GM12864 (cell line): ENCODE results near the gene KMT2E.
A peak's percentile ranks its signal among the peaks of the same experiment; 100 is the strongest.

Experiments
- DNase-seq: peaks from one replicate; pipeline ENCODE4 v3.0.0-alpha.2; 2011; ENCODE audit warnings: low read depth
- H3K4me3 ChIP-seq: 2 replicates; pipeline ENCODE4 v1.5.1; 2011; ENCODE audit warnings: mild to moderate bottlenecking, low read depth, low read length, control low read depth
- CTCF ChIP-seq: IDR thresholded peaks from 2 replicates; pipeline ENCODE4 v1.5.1; 2011; ENCODE audit warnings: low read depth, mild to moderate bottlenecking, moderate library complexity, low read length, control low read depth, inconsistent platforms; ENCODE audit errors: missing control alignments

KMT2E gene

GRCh38 chr7:105015390-105015965 is 1.5 kb downstream of the KMT2E start:
- no peak for TF ChIP-seq CTCF
- peak overlapping the region; percentile 98 for H3K4me3 ChIP-seq
- no peak for DNase-seq

GRCh38 chr7:105016068-105016708 is 2.2 kb downstream of the KMT2E start:
- peak overlapping the region; percentile 98 for H3K4me3 ChIP-seq
- no peak for DNase-seq
- no peak for TF ChIP-seq CTCF

- no peak for DNase-seq
- TF ChIP-seq CTCF, result no peak
- peak overlapping the region; percentile 98 for H3K4me3 ChIP-seq
These were observed 3.0 kb downstream of the KMT2E start for GRCh38 chr7:105016709-105017656.

GRCh38 chr7:105017657-105018365 is 3.8 kb downstream of the KMT2E start:
- peak overlapping the region; percentile 98 for H3K4me3 ChIP-seq
- no peak for TF ChIP-seq CTCF
- no peak for DNase-seq

GRCh38 chr7:105019269-105019668 is 5.3 kb downstream of the KMT2E start:
- DNase-seq, result no peak
- TF ChIP-seq CTCF, result no peak
- peak overlapping the region; percentile 41; the same call in 1 of the 2 replicates for H3K4me3 ChIP-seq

DNA sequence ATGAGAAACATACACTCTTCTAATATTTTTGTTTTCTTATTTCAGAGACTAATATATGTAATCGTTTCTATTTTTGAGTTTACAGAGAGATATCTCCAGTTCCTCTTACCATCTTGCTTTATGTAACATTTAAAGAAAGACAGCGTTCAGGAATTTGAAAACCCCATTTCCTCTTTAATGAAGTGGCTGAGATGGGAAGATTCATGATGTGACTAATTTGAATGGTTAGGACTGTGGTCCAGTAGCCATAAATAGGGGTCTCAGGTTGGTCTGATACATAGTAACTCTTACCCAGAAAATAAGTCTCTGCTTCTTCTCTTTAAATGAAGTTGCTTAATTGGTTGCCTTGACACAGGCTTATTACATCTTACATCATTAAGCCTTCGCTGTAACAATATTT is 6.9 kb downstream of the KMT2E start:
- no peak for TF ChIP-seq CTCF
- DNase-seq, result no peak
- H3K4me3 ChIP-seq, result no peak overlapping the region; the same call in 1 of the 2 replicates
